Karpas-422 (cell line): Measurements from ENCODE around the gene PLA2G4E. TPM values are rescaled to one million over a fixed set of nuclear protein-coding genes. Genes with fewer than 3 reads are reported as not detected.

Experiments
- DNase-seq: peaks from one replicate; pipeline ENCODE4 v3.0.0-alpha.2; 2015
- H2AFZ ChIP-seq: fragments of 200-600 bp; sonication (generic); 2 replicates; pipeline ENCODE4 v1.6.1; 2014; ENCODE audit warnings: antibody characterized with exemption, low read length, mixed read lengths
- H3K27ac ChIP-seq: fragments of 200-600 bp; sonication (generic); 2 replicates; pipeline ENCODE4 v1.5.1; 2014; ENCODE audit warnings: mild to moderate bottlenecking, low read length, moderate library complexity
- H3K27me3 ChIP-seq: fragments of 200-600 bp; sonication (generic); 2 replicates; pipeline ENCODE4 v1.6.1; 2014; ENCODE audit warnings: low read length, mixed read lengths
- H3K36me3 ChIP-seq: fragments of 200-600 bp; sonication (generic); 2 replicates; pipeline ENCODE4 v1.6.1; 2014; ENCODE audit warnings: low read length, mixed read lengths; ENCODE audit not compliant: insufficient read depth
- H3K4me1 ChIP-seq: fragments of 200-600 bp; sonication (generic); 2 replicates; pipeline ENCODE4 v1.6.1; 2014; ENCODE audit warnings: mild to moderate bottlenecking, low read length, mixed read lengths
- H3K4me2 ChIP-seq: fragments of 200-600 bp; sonication (generic); 2 replicates; pipeline ENCODE4 v1.6.1; 2014; ENCODE audit warnings: low read length, low read depth, mild to moderate bottlenecking; ENCODE audit not compliant: poor library complexity, severe bottlenecking
- H3K4me3 ChIP-seq: fragments of 200-600 bp; sonication (generic); 2 replicates; pipeline ENCODE4 v1.5.1; 2014; ENCODE audit warnings: mild to moderate bottlenecking, antibody characterized with exemption, low read length, mixed read lengths
- H3K79me2 ChIP-seq: fragments of 200-600 bp; sonication (generic); 2 replicates; pipeline ENCODE4 v1.6.1; 2014; ENCODE audit warnings: mild to moderate bottlenecking, low read length, mixed read lengths
- H3K9ac ChIP-seq: fragments of 200-600 bp; sonication (generic); 2 replicates; pipeline ENCODE4 v1.6.0; 2014; ENCODE audit warnings: low read length
- H3K9me2 ChIP-seq: fragments of 200-600 bp; sonication (generic), shearing (Covaris generic); replicated peaks from 2 replicates; pipeline ENCODE4 v1.6.0; 2014; ENCODE audit warnings: mild to moderate bottlenecking, low read length, moderate library complexity; ENCODE audit not compliant: insufficient read depth
- H3K9me3 ChIP-seq: fragments of 300-700, 200-600 bp; sonication (generic); 2 replicates; pipeline ENCODE4 v1.6.1; 2014; ENCODE audit warnings: low read length, mixed read lengths
- H4K20me1 ChIP-seq: fragments of 200-600 bp; sonication (generic); 2 replicates; pipeline ENCODE4 v1.6.1; 2014; ENCODE audit warnings: mild to moderate bottlenecking, antibody characterized with exemption, low read length, low read depth; ENCODE audit not compliant: insufficient read depth
- total RNA-seq: library from RNA; depleted of rRNA; stranded (reverse); fragments of >200 nt; shearing (Covaris generic); gene quantifications from 2 replicates; pipeline ENCODE4 v1.2.3, GENCODE V29; 2014; ENCODE audit warnings: low replicate concordance

Gene PLA2G4E
- total RNA-seq, 1 experiment from 2014 or later: not detected

- Histone ChIP-seq H3K79me2 (no peaks in the 10 kb centered on the region), H3K36me3 (no peaks in the 10 kb centered on the region), H3K4me1 (peaks cover 19% of the 10 kb centered on the region), H3K9ac (no peak overlapping the region), H3K4me2 (peak overlapping the region; percentile 67), H3K4me3 (peak overlapping the region; percentile 22; the same call in 1 of the 2 replicates), H3K27ac (no peak overlapping the region), H2AFZ (no peak overlapping the region), H3K9me2 (no peaks in the 10 kb centered on the region), H4K20me1 (no peaks in the 10 kb centered on the region), H3K27me3 (no peaks in the 10 kb centered on the region), H3K9me3 (no peaks in the 10 kb centered on the region)
- DNase-seq: no peak
These were observed 14.0 kb upstream of the PLA2G4E start for GRCh38 chr15:42034628-42035434.

DNA sequence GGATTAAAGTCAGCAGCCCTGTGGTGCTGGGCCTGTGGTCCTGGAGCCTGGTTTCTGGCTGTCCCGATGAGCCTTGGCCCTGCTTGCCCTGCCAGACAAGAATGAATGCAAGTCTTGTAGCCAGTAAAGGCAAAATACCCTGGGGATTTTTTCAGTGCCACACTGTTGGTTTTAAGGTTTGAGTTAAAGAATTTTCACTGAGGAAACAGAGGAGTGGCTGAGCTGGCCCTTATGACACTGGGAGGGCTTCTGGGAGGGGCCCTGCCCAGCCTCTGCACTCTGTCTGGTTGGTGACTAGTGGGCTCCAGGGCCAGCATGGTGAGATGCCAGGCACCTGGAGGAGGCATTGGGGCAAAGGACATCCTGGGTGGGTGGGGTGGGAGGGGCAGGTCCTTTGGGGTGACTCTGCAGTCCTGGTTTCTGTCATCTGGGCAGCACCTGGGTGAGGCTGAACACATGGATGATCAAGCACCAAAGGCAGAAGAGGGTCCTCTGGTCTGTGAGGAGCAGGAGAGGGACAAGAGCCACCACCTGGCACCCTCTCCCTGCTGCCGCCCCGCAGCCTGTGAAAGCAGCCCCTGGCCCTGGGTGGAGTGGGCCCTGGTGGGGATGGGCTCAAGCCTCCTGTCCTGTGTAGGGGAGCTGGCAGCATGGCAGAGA is 12.5 kb upstream of the PLA2G4E start:
- Histone ChIP-seq H3K4me2 (no peak overlapping the region), H3K4me3 (no peak overlapping the region), H3K79me2 (no peaks in the 10 kb centered on the region), H3K9me2 (no peaks in the 10 kb centered on the region), H2AFZ (no peak overlapping the region), H3K9me3 (no peaks in the 10 kb centered on the region), H3K4me1 (peaks cover 19% of the 10 kb centered on the region), H3K27me3 (no peaks in the 10 kb centered on the region), H3K9ac (no peak overlapping the region), H3K27ac (no peak overlapping the region), H4K20me1 (no peaks in the 10 kb centered on the region), H3K36me3 (no peaks in the 10 kb centered on the region)
- DNase-seq: no peak

- no peak overlapping the region for H3K4me2 ChIP-seq
These were observed 11.8 kb upstream of the PLA2G4E start for GRCh38 chr15:42032376-42033213.

GRCh38 chr15:42031198-42031915 is 10.5 kb upstream of the PLA2G4E start:
- H3K4me3 ChIP-seq: no peak overlapping the region
- H3K27ac ChIP-seq: no peak overlapping the region
- H3K79me2 ChIP-seq: no peaks in the 10 kb centered on the region
- no peak overlapping the region for H3K9ac ChIP-seq
- H3K36me3 ChIP-seq: no peaks in the 10 kb centered on the region
- no peaks in the 10 kb centered on the region for H3K9me3 ChIP-seq
- no peak overlapping the region for H2AFZ ChIP-seq
- DNase-seq: no peak
- H4K20me1 ChIP-seq: no peaks in the 10 kb centered on the region
- H3K4me1 ChIP-seq: peaks cover 17% of the 10 kb centered on the region
- H3K27me3 ChIP-seq: no peaks in the 10 kb centered on the region
- no peak overlapping the region for H3K4me2 ChIP-seq
- H3K9me2 ChIP-seq: no peaks in the 10 kb centered on the region

More at GRCh38 chr15:42032376-42033213, 11.8 kb upstream of the PLA2G4E start:
- Histone ChIP-seq H3K9me2 (no peaks in the 10 kb centered on the region), H3K4me3 (no peak overlapping the region), H2AFZ (no peak overlapping the region), H3K36me3 (no peaks in the 10 kb centered on the region), H3K9me3 (no peaks in the 10 kb centered on the region), H3K27me3 (no peaks in the 10 kb centered on the region), H3K79me2 (no peaks in the 10 kb centered on the region), H4K20me1 (no peaks in the 10 kb centered on the region), H3K4me1 (peaks cover 19% of the 10 kb centered on the region), H3K27ac (no peak overlapping the region), H3K9ac (no peak overlapping the region)
- DNase-seq: no peak

- no peaks in the 10 kb centered on the region for H3K9me3 ChIP-seq
- no peaks in the 10 kb centered on the region for H3K79me2 ChIP-seq
- no peak overlapping the region for H3K4me3 ChIP-seq
- no peak overlapping the region for H3K9ac ChIP-seq
- H3K4me2 ChIP-seq: no peak overlapping the region
- no peak overlapping the region for H2AFZ ChIP-seq
- no peaks in the 10 kb centered on the region; the same call in 1 of the 2 replicates for H3K4me1 ChIP-seq
- no peaks in the 10 kb centered on the region for H4K20me1 ChIP-seq
- H3K27ac ChIP-seq: no peak overlapping the region
- DNase-seq: no peak
- H3K27me3 ChIP-seq: no peaks in the 10 kb centered on the region
- no peaks in the 10 kb centered on the region for H3K36me3 ChIP-seq
- H3K9me2 ChIP-seq: no peaks in the 10 kb centered on the region
These were observed 6.7 kb upstream of the PLA2G4E start for GRCh38 chr15:42027521-42027920.

DNA sequence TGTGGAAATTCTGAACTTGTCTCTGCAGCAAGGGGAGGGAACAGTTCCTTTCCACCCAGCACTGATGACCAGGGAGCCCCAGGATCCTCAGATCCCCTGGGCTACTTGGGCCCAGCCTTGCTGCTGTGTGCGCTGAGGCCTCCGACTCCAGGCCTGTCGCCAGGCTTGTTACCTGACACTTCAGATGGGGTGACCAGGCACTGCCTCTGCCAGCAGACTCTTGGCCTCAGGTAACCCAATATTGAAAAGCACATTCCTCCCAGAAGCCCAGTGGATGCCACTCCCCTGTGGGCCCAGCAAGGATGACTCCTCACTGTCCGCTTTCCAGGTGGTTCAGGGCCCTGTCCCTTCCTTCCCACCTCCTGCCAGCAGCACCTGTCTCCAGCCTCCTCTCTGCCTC is 3.5 kb upstream of the PLA2G4E start:
- H3K36me3 ChIP-seq: no peaks in the 10 kb centered on the region
- no peaks in the 10 kb centered on the region for H3K79me2 ChIP-seq
- no peaks in the 10 kb centered on the region; the same call in 1 of the 2 replicates for H3K4me1 ChIP-seq
- H3K4me3 ChIP-seq: no peak overlapping the region
- H4K20me1 ChIP-seq: no peaks in the 10 kb centered on the region
- H3K9ac ChIP-seq: no peak overlapping the region
- H3K27ac ChIP-seq: no peak overlapping the region
- no peaks in the 10 kb centered on the region for H3K27me3 ChIP-seq
- no peak overlapping the region for H2AFZ ChIP-seq
- no peaks in the 10 kb centered on the region for H3K9me3 ChIP-seq
- DNase-seq: no peak
- no peak overlapping the region for H3K4me2 ChIP-seq
- no peaks in the 10 kb centered on the region for H3K9me2 ChIP-seq

GRCh38 chr15:42021593-42021992 is 751 bp upstream of the PLA2G4E start:
- no peaks in the 10 kb centered on the region for H3K27me3 ChIP-seq
- H2AFZ ChIP-seq: no peak overlapping the region
- H3K27ac ChIP-seq: no peak overlapping the region
- H3K4me1 ChIP-seq: no peaks in the 10 kb centered on the region; the same call in 1 of the 2 replicates
- H3K9ac ChIP-seq: no peak overlapping the region
- H3K9me2 ChIP-seq: no peaks in the 10 kb centered on the region
- no peaks in the 10 kb centered on the region for H3K36me3 ChIP-seq
- DNase-seq: no peak
- no peaks in the 10 kb centered on the region for H4K20me1 ChIP-seq
- no peaks in the 10 kb centered on the region for H3K79me2 ChIP-seq
- H3K9me3 ChIP-seq: no peaks in the 10 kb centered on the region
- H3K4me3 ChIP-seq: no peak overlapping the region
- no peak overlapping the region for H3K4me2 ChIP-seq
